Tibial artery (tissue), 4 donors: Measurements from ENCODE around the gene STRN3.
"Not testable (repeated sequence)": the region's sequence is repeated elsewhere in the genome, so short reads cannot be mapped to it uniquely, and the experiment has no call there.

ENCODE experiments used
- DNase-seq, 2 donors: peaks; one replicate each; pipeline ENCODE4 v3.0.0-alpha.2; 2019
- H3K27ac ChIP-seq, 2 donors: fragments of 200-600 bp; sonication (generic) in 1 of 2; 1 replicate in 1 of 2; 2 replicates in 1 of 2; pipeline ENCODE4 v1.5.1; 2018 to 2019; ENCODE audit warnings: mild to moderate bottlenecking in 1 of 2
- H3K27me3 ChIP-seq, 2 donors: fragments of 200-600 bp; sonication (generic) in 1 of 2; one replicate each; pipeline versions ENCODE4 v1.5.1 to v1.6.0; 2016 to 2019
- H3K36me3 ChIP-seq, 3 donors: fragments of 200-600 bp; sonication (generic) in 2 of 3; one replicate each; pipeline ENCODE4 v1.5.1; 2016 to 2019; ENCODE audit warnings: mild to moderate bottlenecking in 2 of 3
- H3K4me1 ChIP-seq, 4 donors: fragments of 200-600 bp; sonication (generic) in 2 of 4; 1 replicate in 3 of 4; 2 replicates in 1 of 4; pipeline ENCODE4 v1.5.1; 2016 to 2019
- H3K4me3 ChIP-seq, 2 donors: fragments of 200-600 bp; sonication (generic) in 1 of 2; 1 replicate in 1 of 2; 2 replicates in 1 of 2; pipeline ENCODE4 v1.5.1; 2018 to 2019; ENCODE audit warnings: mild to moderate bottlenecking in 2 of 2
- H3K9me3 ChIP-seq, 3 donors: fragments of 200-600 bp; sonication (generic) in 1 of 3; one replicate each; pipeline ENCODE4 v1.5.1; 2016 to 2019
- intact Hi-C: fragments of 100-400 bp; cut with DNase I; formaldehyde crosslinking; loops from one replicate; pipeline ENCODE4 v1.15.0; 2023; ENCODE audit warnings: low total_unique reads
- TF ChIP-seq, protein P1 (sequence below), 2 experiments: fragments of 200-600 bp in 1 of 2; fragments of 450-650 bp in 1 of 2; IDR thresholded peaks; one replicate each; pipeline ENCODE4 v1.5.1; 2017 to 2019; ENCODE audit warnings: antibody characterized with exemption in 2 of 2, mild to moderate bottlenecking in 1 of 2, moderate library complexity in 1 of 2

Gene STRN3

GRCh38 chr14:30903285-30904124, 122.7 kb downstream of the STRN3 start:
- intact Hi-C loops, result no loop called here
- H3K36me3 ChIP-seq, result peaks cover 18 to 41% (median 39%) of the 10 kb centered on the region in 3 donors
- H3K27me3 ChIP-seq, result no peaks in the 10 kb centered on the region

DNA sequence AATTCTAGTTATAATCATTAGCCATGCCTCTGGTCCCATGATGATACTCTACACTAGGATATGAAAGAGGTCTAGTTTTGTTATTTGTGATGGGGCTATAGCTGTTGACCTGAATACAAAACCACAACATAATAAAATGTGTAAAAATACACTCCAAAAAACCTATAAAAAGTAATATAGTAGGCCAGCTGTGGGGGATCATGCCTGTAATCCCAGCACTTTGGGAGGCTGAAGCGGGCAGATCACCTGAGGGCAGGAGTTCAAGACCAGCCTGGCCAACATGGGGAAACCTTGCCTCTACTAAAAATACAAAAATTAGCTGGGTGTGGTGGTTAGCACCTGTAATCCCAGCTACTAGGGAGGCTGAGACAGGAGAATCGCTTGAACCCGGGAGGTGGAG, 129.1 kb downstream of the STRN3 start:
- H3K4me3 ChIP-seq, H3K9me3 ChIP-seq, H3K27me3 ChIP-seq, DNase-seq, H3K4me1 ChIP-seq, intact Hi-C loops, H3K27ac ChIP-seq: not testable (repeated sequence)
- H3K36me3 ChIP-seq, result peaks cover 17 to 33% (median 24%) of the 10 kb centered on the region in 3 donors

More at GRCh38 chr14:30903285-30904124, 122.7 kb downstream of the STRN3 start:
- Histone ChIP-seq H3K4me3 (no peak overlapping the region), H3K4me1 (no peaks in the 10 kb centered on the region), H3K9me3 (no peaks in the 10 kb centered on the region), H3K27ac (no peak overlapping the region)
- TF ChIP-seq, protein P1, sequence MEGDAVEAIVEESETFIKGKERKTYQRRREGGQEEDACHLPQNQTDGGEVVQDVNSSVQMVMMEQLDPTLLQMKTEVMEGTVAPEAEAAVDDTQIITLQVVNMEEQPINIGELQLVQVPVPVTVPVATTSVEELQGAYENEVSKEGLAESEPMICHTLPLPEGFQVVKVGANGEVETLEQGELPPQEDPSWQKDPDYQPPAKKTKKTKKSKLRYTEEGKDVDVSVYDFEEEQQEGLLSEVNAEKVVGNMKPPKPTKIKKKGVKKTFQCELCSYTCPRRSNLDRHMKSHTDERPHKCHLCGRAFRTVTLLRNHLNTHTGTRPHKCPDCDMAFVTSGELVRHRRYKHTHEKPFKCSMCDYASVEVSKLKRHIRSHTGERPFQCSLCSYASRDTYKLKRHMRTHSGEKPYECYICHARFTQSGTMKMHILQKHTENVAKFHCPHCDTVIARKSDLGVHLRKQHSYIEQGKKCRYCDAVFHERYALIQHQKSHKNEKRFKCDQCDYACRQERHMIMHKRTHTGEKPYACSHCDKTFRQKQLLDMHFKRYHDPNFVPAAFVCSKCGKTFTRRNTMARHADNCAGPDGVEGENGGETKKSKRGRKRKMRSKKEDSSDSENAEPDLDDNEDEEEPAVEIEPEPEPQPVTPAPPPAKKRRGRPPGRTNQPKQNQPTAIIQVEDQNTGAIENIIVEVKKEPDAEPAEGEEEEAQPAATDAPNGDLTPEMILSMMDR (IDR thresholded peaks at IDR 0.05), result no peak
- DNase-seq, result no peak

DNA sequence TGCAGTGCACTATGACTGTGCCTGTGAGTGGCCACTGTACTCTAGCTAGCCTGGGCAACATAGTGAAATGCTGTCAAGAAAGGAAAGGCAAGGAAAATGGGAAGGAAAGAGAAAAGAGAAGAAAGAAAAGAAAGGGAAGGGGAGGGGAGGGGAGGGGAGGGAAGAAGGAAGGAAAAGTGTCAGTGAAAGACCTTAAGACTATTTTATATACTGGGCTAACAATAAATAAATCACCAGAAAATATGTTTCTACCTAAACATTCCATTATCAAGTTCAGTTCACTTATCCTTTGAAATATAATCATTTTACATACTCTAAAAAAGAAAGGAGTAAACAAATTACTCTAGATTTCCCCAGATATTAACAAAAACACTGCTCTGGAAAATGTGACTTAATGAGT, 129.7 kb downstream of the STRN3 start:
- Histone ChIP-seq H3K36me3 (peaks cover 12 to 28% (median 20%) of the 10 kb centered on the region in 3 donors), H3K27ac (no peak overlapping the region), H3K27me3 (no peaks in the 10 kb centered on the region), H3K4me1 (peaks cover 0 to 8% (median 0%) of the 10 kb centered on the region in 4 donors), H3K4me3 (no peak overlapping the region), H3K9me3 (no peaks in the 10 kb centered on the region)
- no peak for DNase-seq
- TF ChIP-seq, protein P1 (IDR thresholded peaks at IDR 0.05), result no peak
- intact Hi-C loops, result no loop called here

- peaks cover 8 to 19% (median 13%) of the 10 kb centered on the region in 3 donors for H3K36me3 ChIP-seq
- no peak overlapping the region for H3K27ac ChIP-seq
- TF ChIP-seq, protein P1 (IDR thresholded peaks at IDR 0.05), result no peak
- intact Hi-C loops, result no loop called here
- H3K4me1 ChIP-seq, result peaks cover 0 to 15% (median 0%) of the 10 kb centered on the region in 4 donors
- H3K4me3 ChIP-seq, result no peak overlapping the region
- DNase-seq, result no peak
- no peaks in the 10 kb centered on the region for H3K27me3 ChIP-seq
- no peaks in the 10 kb centered on the region for H3K9me3 ChIP-seq
Measured at GRCh38 chr14:30894923-30895515, 131.2 kb downstream of the STRN3 start.

- H3K36me3 ChIP-seq, result peaks cover 8 to 19% (median 8%) of the 10 kb centered on the region in 3 donors
- DNase-seq, result no peak
Measured at GRCh38 chr14:30893819-30894218, 132.4 kb downstream of the STRN3 start.

More at GRCh38 chr14:30893819-30894218, 132.4 kb downstream of the STRN3 start:
- TF ChIP-seq, protein P1 (IDR thresholded peaks at IDR 0.05), result no peak
- Histone ChIP-seq H3K27ac (no peak overlapping the region), H3K4me1 (peaks cover 0 to 19% (median 0%) of the 10 kb centered on the region in 4 donors), H3K9me3 (no peaks in the 10 kb centered on the region), H3K27me3 (no peaks in the 10 kb centered on the region), H3K4me3 (no peak overlapping the region)
- intact Hi-C loops, result no loop called here
